PC-3 (cell line): Measurements from ENCODE around the gene NDC1. TPM values are rescaled to one million over a fixed set of nuclear protein-coding genes. Genes with fewer than 3 reads are reported as not detected.

ENCODE experiments used
- ATAC-seq: fragments of 200-7000 bp; cut with Tn5 transposase; 2 replicates; pipeline ENCODE4 v1.9.1; 2020; ENCODE audit warnings: mild to moderate bottlenecking, moderate library complexity
- BruUV-seq: library from RNA; stranded (reverse); fragments of 400-500 nt; replicated peaks from 2 replicates; lab custom pipeline; 2021; lab: Mats Ljungman, UMichigan
- CTCF ChIA-PET: fragments of 300-600 bp; sonication (Branson Sonifier 250); formaldehyde crosslinking; loops from one replicate; lab custom pipeline; 2022; ENCODE audit warnings: antibody characterized with exemption; lab: Charles Lee
- POLR2A ChIA-PET: fragments of 300-600 bp; sonication (Branson Sonifier 250); formaldehyde crosslinking; loops from one replicate; lab custom pipeline; 2022; ENCODE audit warnings: antibody characterized with exemption; ENCODE audit not compliant: unreplicated experiment; lab: Charles Lee
- DNase-seq: peaks from one replicate; pipeline ENCODE4 v3.0.0-alpha.2; 2015
- H2AFZ ChIP-seq: fragments of 300-600 bp; sonication (generic); 2 replicates; pipeline ENCODE4 v1.6.0; 2016; ENCODE audit warnings: antibody characterized with exemption, low read length
- H3F3A ChIP-seq: fragments of 300-600 bp; sonication (generic); one replicate; pipeline ENCODE4 v1.6.0; 2017; ENCODE audit warnings: antibody characterized with exemption, low read length, control low read depth, mild to moderate bottlenecking; ENCODE audit not compliant: unreplicated experiment
- H3K27ac ChIP-seq: fragments of 300-600 bp; sonication (generic); 2 replicates; pipeline ENCODE4 v1.5.1; 2016; ENCODE audit warnings: mild to moderate bottlenecking, low read length
- H3K27me3 ChIP-seq: fragments of 300-600 bp; sonication (generic); 2 replicates; pipeline ENCODE4 v1.6.1; 2016; ENCODE audit warnings: low read length, mixed read lengths
- H3K36me3 ChIP-seq: fragments of 300-600 bp; sonication (generic); 2 replicates; pipeline ENCODE4 v1.6.1; 2016; ENCODE audit warnings: low read depth, mixed run types, low read length, mixed read lengths
- H3K4me1 ChIP-seq: fragments of 300-600 bp; sonication (generic); 2 replicates; pipeline ENCODE4 v1.5.1; 2016; ENCODE audit warnings: low read length; ENCODE audit not compliant: insufficient read depth
- H3K4me2 ChIP-seq: fragments of 300-600 bp; sonication (generic); 2 replicates; pipeline ENCODE4 v1.6.0; 2016; ENCODE audit warnings: low read length
- H3K4me3 ChIP-seq: fragments of 300-600 bp; sonication (generic); 2 replicates; pipeline ENCODE4 v1.5.1; 2016; ENCODE audit warnings: mild to moderate bottlenecking, low read length, mixed read lengths
- H3K79me2 ChIP-seq: fragments of 300-600 bp; sonication (generic); 2 replicates; pipeline ENCODE4 v1.6.1; 2017; ENCODE audit warnings: low read length, mixed read lengths
- H3K9ac ChIP-seq: fragments of 300-600 bp; sonication (generic); 2 replicates; pipeline ENCODE4 v1.6.0; 2016; ENCODE audit warnings: mild to moderate bottlenecking, low read length
- H3K9me2 ChIP-seq: fragments of 300-600 bp; sonication (generic); replicated peaks from 2 replicates; pipeline ENCODE4 v1.6.1; 2016; ENCODE audit warnings: mixed run types, low read length, mixed read lengths
- H3K9me3 ChIP-seq: fragments of 300-600 bp; sonication (generic); 2 replicates; pipeline ENCODE4 v1.6.1; 2016; ENCODE audit warnings: low read length, mixed read lengths
- H4K20me1 ChIP-seq: fragments of 300-600 bp; sonication (generic); 2 replicates; pipeline ENCODE4 v1.6.1; 2016; ENCODE audit warnings: low read length, mixed read lengths
- EZH2 ChIP-seq: fragments of 300-600 bp; sonication (generic); IDR thresholded peaks from one replicate; pipeline ENCODE4 v1.6.1; 2017; ENCODE audit warnings: antibody characterized with exemption, mild to moderate bottlenecking, low read length; ENCODE audit not compliant: unreplicated experiment
- EZH2phosphoT487 ChIP-seq: fragments of 300-600 bp; sonication (generic); IDR thresholded peaks from 2 replicates; pipeline ENCODE4 v1.6.1; 2018; ENCODE audit warnings: mild to moderate bottlenecking, antibody characterized with exemption, low read length, borderline replicate concordance
- intact Hi-C: fragments of 100-400 bp; cut with micrococcal nuclease; formaldehyde crosslinking; loops from 2 replicates; pipeline ENCODE4 v1.9.0; 2023
- total RNA-seq: library from RNA; depleted of rRNA; stranded (reverse); fragments of >200 nt; gene quantifications from 2 replicates; pipeline ENCODE4 v1.2.3, GENCODE V29; 2014
- TF ChIP-seq, protein P1 (sequence below): fragments of 300-600 bp; sonication (generic); conservative IDR thresholded peaks from 2 replicates; pipeline ENCODE4 v1.5.1; 2017; ENCODE audit warnings: antibody characterized with exemption, low read depth, mild to moderate bottlenecking, low read length

NDC1 gene
- total RNA-seq, 1 experiment from 2014 or later: 63.6 TPM

DNA sequence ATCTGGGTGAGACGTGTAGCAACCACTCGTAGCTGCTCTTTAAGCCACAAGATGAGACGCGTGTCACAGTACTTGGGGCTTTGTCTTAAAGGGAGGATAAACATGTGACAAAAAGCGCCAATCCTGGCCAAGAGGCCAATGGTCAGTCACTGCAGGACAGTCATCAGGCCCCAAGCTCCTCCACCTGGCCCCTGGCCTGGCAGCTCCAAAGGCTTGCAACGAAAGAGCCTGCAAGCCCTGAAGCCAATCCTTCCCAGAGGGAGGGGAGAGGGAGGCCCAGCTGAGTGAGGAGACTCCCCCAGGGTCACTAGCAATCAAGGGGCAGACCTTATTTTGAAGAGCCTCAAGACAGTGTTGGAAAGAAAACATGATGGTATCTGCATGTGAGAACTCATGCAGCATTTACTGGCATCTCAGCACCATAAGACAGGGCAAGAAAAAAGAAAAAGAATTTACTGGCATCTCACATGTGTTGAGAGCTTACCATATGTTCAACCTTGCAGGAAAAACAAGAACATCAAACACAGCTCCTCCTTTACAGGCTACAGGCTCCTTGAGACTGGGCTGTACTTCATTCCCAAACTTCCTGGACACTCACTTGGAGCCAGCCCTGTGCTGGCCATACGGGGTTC, 110.5 kb downstream of the NDC1 start:
- Histone ChIP-seq H3K79me2 (peaks cover 16% of the 10 kb centered on the region; the same call in 1 of the 2 replicates), H3K4me2 (no peak overlapping the region), H3K27ac (no peak overlapping the region), H3K36me3 (no peaks in the 10 kb centered on the region), H3K9ac (no peak overlapping the region), H3F3A (no peaks in the 10 kb centered on the region), H3K9me3 (no peaks in the 10 kb centered on the region), H3K4me3 (no peak overlapping the region), H3K4me1 (peaks cover 13% of the 10 kb centered on the region), H3K27me3 (no peaks in the 10 kb centered on the region), H2AFZ (no peak overlapping the region), H3K9me2 (no peaks in the 10 kb centered on the region), H4K20me1 (no peaks in the 10 kb centered on the region)
- TF ChIP-seq EZH2phosphoT487 (no peak), EZH2 (no peak)
- TF ChIP-seq, protein P1, sequence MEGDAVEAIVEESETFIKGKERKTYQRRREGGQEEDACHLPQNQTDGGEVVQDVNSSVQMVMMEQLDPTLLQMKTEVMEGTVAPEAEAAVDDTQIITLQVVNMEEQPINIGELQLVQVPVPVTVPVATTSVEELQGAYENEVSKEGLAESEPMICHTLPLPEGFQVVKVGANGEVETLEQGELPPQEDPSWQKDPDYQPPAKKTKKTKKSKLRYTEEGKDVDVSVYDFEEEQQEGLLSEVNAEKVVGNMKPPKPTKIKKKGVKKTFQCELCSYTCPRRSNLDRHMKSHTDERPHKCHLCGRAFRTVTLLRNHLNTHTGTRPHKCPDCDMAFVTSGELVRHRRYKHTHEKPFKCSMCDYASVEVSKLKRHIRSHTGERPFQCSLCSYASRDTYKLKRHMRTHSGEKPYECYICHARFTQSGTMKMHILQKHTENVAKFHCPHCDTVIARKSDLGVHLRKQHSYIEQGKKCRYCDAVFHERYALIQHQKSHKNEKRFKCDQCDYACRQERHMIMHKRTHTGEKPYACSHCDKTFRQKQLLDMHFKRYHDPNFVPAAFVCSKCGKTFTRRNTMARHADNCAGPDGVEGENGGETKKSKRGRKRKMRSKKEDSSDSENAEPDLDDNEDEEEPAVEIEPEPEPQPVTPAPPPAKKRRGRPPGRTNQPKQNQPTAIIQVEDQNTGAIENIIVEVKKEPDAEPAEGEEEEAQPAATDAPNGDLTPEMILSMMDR: no peak
- no TSS peak for BruUV-seq
- ATAC-seq (no peak), DNase-seq (no peak)
- ChIA-PET POLR2A (interaction anchor here (0.5 kb wide), 1 partner anchor 575 kb away, joined by 4 read pairs; no protein-coding TSS in a partner anchor), CTCF (no interaction called here)
- intact Hi-C loops: no loop called here

- BruUV-seq: no TSS peak
- no peak overlapping the region for H3K9ac ChIP-seq
- DNase-seq: no peak
- intact Hi-C loops: no loop called here
- no peak overlapping the region for H3K4me3 ChIP-seq
- no peaks in the 10 kb centered on the region for H4K20me1 ChIP-seq
- H3K27me3 ChIP-seq: no peaks in the 10 kb centered on the region
- H3K36me3 ChIP-seq: no peaks in the 10 kb centered on the region
- no peaks in the 10 kb centered on the region for H3K9me2 ChIP-seq
- TF ChIP-seq EZH2: no peak
- TF ChIP-seq, protein P1: no peak
- TF ChIP-seq EZH2phosphoT487: no peak
- H2AFZ ChIP-seq: no peak overlapping the region
- CTCF ChIA-PET: no interaction called here
- ATAC-seq: no peak
- no peak overlapping the region for H3K27ac ChIP-seq
- H3K79me2 ChIP-seq: peaks cover 6% of the 10 kb centered on the region; the same call in 1 of the 2 replicates
- H3K4me2 ChIP-seq: no peak overlapping the region
- H3K9me3 ChIP-seq: no peaks in the 10 kb centered on the region
- H3F3A ChIP-seq: no peaks in the 10 kb centered on the region
- H3K4me1 ChIP-seq: no peaks in the 10 kb centered on the region
- POLR2A ChIA-PET: no interaction called here
These were observed 112.0 kb downstream of the NDC1 start for GRCh38 chr1:53726009-53726600.

GRCh38 chr1:53725238-53725689, 112.8 kb downstream of the NDC1 start:
- DNase-seq (peak; percentile 17), ATAC-seq (no peak)
- no peak overlapping the region for H3K4me2 ChIP-seq
- no peaks in the 10 kb centered on the region for H3K9me2 ChIP-seq
- no peaks in the 10 kb centered on the region for H3F3A ChIP-seq
- intact Hi-C loops: no loop called here
- H3K4me1 ChIP-seq: no peaks in the 10 kb centered on the region
- TF ChIP-seq, protein P1: 0 out of 2 replicates have a peak, but pooled peaks have one; percentile 13
- no peak for TF ChIP-seq EZH2
- ChIA-PET CTCF (interaction anchor here (0.6 kb wide), 1 partner anchor 9 kb away, joined by 3 read pairs; no protein-coding TSS in a partner anchor), POLR2A (no interaction called here)
- BruUV-seq: no TSS peak
- H3K79me2 ChIP-seq: 0 out of 2 replicates have a peak, but pooled peaks cover 2% of the 10 kb centered on the region
- H3K27ac ChIP-seq: no peak overlapping the region
- H3K9ac ChIP-seq: no peak overlapping the region
- H4K20me1 ChIP-seq: no peaks in the 10 kb centered on the region
- H3K4me3 ChIP-seq: no peak overlapping the region
- H3K27me3 ChIP-seq: no peaks in the 10 kb centered on the region
- H3K36me3 ChIP-seq: no peaks in the 10 kb centered on the region
- no peak overlapping the region for H2AFZ ChIP-seq
- H3K9me3 ChIP-seq: no peaks in the 10 kb centered on the region
